ENCODE results near the gene MAL.

The MAL gene

GRCh38 chr2:95048825-95049682, 23.5 kb downstream of the MAL start:
- no peak for DNase-seq (ENCODE audit: low read depth)

GRCh38 chr2:95049683-95049955, 24.1 kb downstream of the MAL start:
- DNase-seq (ENCODE audit: low read depth) = no peak

GRCh38 chr2:95049961-95050360, 24.5 kb downstream of the MAL start:
- DNase-seq (ENCODE audit: low read depth) = no peak

- DNase-seq (ENCODE audit: low read depth) = no peak
Measured at GRCh38 chr2:95050385-95051300, 25.1 kb downstream of the MAL start.

GRCh38 chr2:95051626-95052025, 26.1 kb downstream of the MAL start:
- DNase-seq (ENCODE audit: low read depth) = no peak

- no peak for DNase-seq (ENCODE audit: low read depth)
Measured at GRCh38 chr2:95052307-95052706, 26.8 kb downstream of the MAL start.

GRCh38 chr2:95052804-95053479, 27.4 kb downstream of the MAL start:
- DNase-seq (ENCODE audit: low read depth) = no peak

GRCh38 chr2:95053543-95053942, 28.0 kb downstream of the MAL start:
- no peak for DNase-seq (ENCODE audit: low read depth)

- no peak for DNase-seq (ENCODE audit: low read depth)
Measured at GRCh38 chr2:95054016-95054415, 28.5 kb downstream of the MAL start.

GRCh38 chr2:95055262-95055661, 29.8 kb downstream of the MAL start:
- no peak for DNase-seq (ENCODE audit: low read depth)

- no peak for DNase-seq (ENCODE audit: low read depth)
Measured at GRCh38 chr2:95056044-95056443, 30.5 kb downstream of the MAL start.

GRCh38 chr2:95056461-95057459, 31.3 kb downstream of the MAL start:
- no peak for DNase-seq (ENCODE audit: low read depth)

GRCh38 chr2:95057535-95058370, 32.2 kb downstream of the MAL start:
- no peak for DNase-seq (ENCODE audit: low read depth)

- no peak for DNase-seq (ENCODE audit: low read depth)
Measured at GRCh38 chr2:95058466-95058988, 33.0 kb downstream of the MAL start.

GRCh38 chr2:95058989-95059641, 33.6 kb downstream of the MAL start:
- DNase-seq (ENCODE audit: low read depth) = no peak

- DNase-seq (ENCODE audit: low read depth) = no peak
Measured at GRCh38 chr2:95059656-95060370, 34.3 kb downstream of the MAL start.

- DNase-seq (ENCODE audit: low read depth) = no peak
Measured at GRCh38 chr2:95060446-95061118, 35.1 kb downstream of the MAL start.

- DNase-seq (ENCODE audit: low read depth) = no peak
Measured at GRCh38 chr2:95061119-95061512, 35.6 kb downstream of the MAL start.

All from stimulated activated CD8-positive, alpha-beta memory T cell treated with anti-CD3 and anti-CD28 coated beads, Interleukin-12 subunit alpha, Interleukin-12 subunit beta, amount 100 ng/mL, for 1 hour (primary cell).